Neural crest cell (in vitro differentiated cells): ENCODE data around the gene IGDCC3. TPM values are rescaled to one million over a fixed set of nuclear protein-coding genes. Genes with fewer than 3 reads are reported as not detected.

Source experiments
- DNase-seq: peaks from one replicate; pipeline ENCODE4 v3.0.0; 2021; ENCODE audit warnings: low read depth, mixed read lengths, low spot score
- H3K27ac Mint-ChIP-seq: one replicate; pipeline ENCODE4 v1.8.0; 2021; ENCODE audit warnings: mild to moderate bottlenecking, mixed read lengths; ENCODE audit not compliant: unreplicated experiment
- H3K27me3 Mint-ChIP-seq: 2 replicates; pipeline ENCODE4 v1.8.0; 2021; ENCODE audit warnings: low read depth, mild to moderate bottlenecking, mixed read lengths
- H3K36me3 Mint-ChIP-seq: 2 replicates; pipeline ENCODE4 v1.8.0; 2021; ENCODE audit warnings: low read depth, mild to moderate bottlenecking, mixed read lengths
- H3K4me1 Mint-ChIP-seq: 2 replicates; pipeline ENCODE4 v1.8.0; 2021; ENCODE audit warnings: mixed read lengths
- H3K4me3 Mint-ChIP-seq: one replicate; pipeline ENCODE4 v1.8.0; 2021; ENCODE audit warnings: mild to moderate bottlenecking, mixed read lengths
- H3K9me3 Mint-ChIP-seq: 2 replicates; pipeline ENCODE4 v1.8.0; 2021; ENCODE audit warnings: mixed read lengths
- CTCF ChIP-seq: fragments of 200-600 bp; sonication (generic); conservative IDR thresholded peaks from 2 replicates; pipeline ENCODE4 v1.5.0; 2021; ENCODE audit warnings: antibody characterized with exemption, mild to moderate bottlenecking
- total RNA-seq: library from RNA; stranded (reverse); gene quantifications from 2 replicates; pipeline ENCODE4 v1.2.1, GENCODE V29; 2021

Gene IGDCC3
- total RNA-seq, 1 donor from 2014 or later: 300 TPM

- no peaks in the 10 kb centered on the region for H3K9me3 Mint-ChIP-seq
- TF ChIP-seq CTCF: no peak
- peak overlapping the region; percentile 49 for H3K4me3 Mint-ChIP-seq
- no peak for DNase-seq
- H3K27ac Mint-ChIP-seq: no peak overlapping the region
- H3K36me3 Mint-ChIP-seq: no peaks in the 10 kb centered on the region
- peaks cover 17% of the 10 kb centered on the region for H3K27me3 Mint-ChIP-seq
- H3K4me1 Mint-ChIP-seq: peaks cover 34% of the 10 kb centered on the region
These were observed 75.7 kb downstream of the IGDCC3 start for GRCh38 chr15:65302061-65302460.

GRCh38 chr15:65300924-65301441, 76.8 kb downstream of the IGDCC3 start:
- no peak for TF ChIP-seq CTCF
- H3K27ac Mint-ChIP-seq: no peak overlapping the region
- no peak overlapping the region for H3K4me3 Mint-ChIP-seq
- no peak for DNase-seq
- no peaks in the 10 kb centered on the region for H3K36me3 Mint-ChIP-seq
- H3K9me3 Mint-ChIP-seq: no peaks in the 10 kb centered on the region
- H3K27me3 Mint-ChIP-seq: peaks cover 21% of the 10 kb centered on the region
- peaks cover 31% of the 10 kb centered on the region for H3K4me1 Mint-ChIP-seq

GRCh38 chr15:65298731-65299130, 79.1 kb downstream of the IGDCC3 start:
- H3K4me3 Mint-ChIP-seq: no peak overlapping the region
- H3K36me3 Mint-ChIP-seq: no peaks in the 10 kb centered on the region
- peaks cover 22% of the 10 kb centered on the region for H3K4me1 Mint-ChIP-seq
- peaks cover 12% of the 10 kb centered on the region for H3K27me3 Mint-ChIP-seq
- no peak for DNase-seq
- H3K27ac Mint-ChIP-seq: no peak overlapping the region
- H3K9me3 Mint-ChIP-seq: no peaks in the 10 kb centered on the region
- no peak for TF ChIP-seq CTCF

- DNase-seq: no peak
- Mint-ChIP-seq H3K27me3 (peaks cover 10% of the 10 kb centered on the region), H3K4me3 (no peak overlapping the region), H3K36me3 (no peaks in the 10 kb centered on the region), H3K4me1 (peaks cover 21% of the 10 kb centered on the region), H3K27ac (no peak overlapping the region), H3K9me3 (no peaks in the 10 kb centered on the region)
- TF ChIP-seq CTCF: no peak
These were observed 84.8 kb downstream of the IGDCC3 start for GRCh38 chr15:65292938-65293518.

- Mint-ChIP-seq H3K27me3 (no peaks in the 10 kb centered on the region), H3K4me1 (peaks cover 25% of the 10 kb centered on the region), H3K36me3 (no peaks in the 10 kb centered on the region), H3K4me3 (no peak overlapping the region), H3K9me3 (no peaks in the 10 kb centered on the region), H3K27ac (no peak overlapping the region)
- no peak for DNase-seq
- TF ChIP-seq CTCF: no peak
These were observed 87.6 kb downstream of the IGDCC3 start for GRCh38 chr15:65290228-65290627.
